K562 (cell line): ENCODE measurements around the gene CPEB1. TPM values are rescaled to one million over a fixed set of nuclear protein-coding genes. Genes with fewer than 3 reads are reported as not detected.
A peak's percentile ranks its signal among the peaks of the same experiment; 100 is the strongest.

Experiments
- EWSR1 ChIP-seq: fragments of 450-650 bp; IDR thresholded peaks from 2 replicates; pipeline ENCODE4 v1.6.1; 2018; ENCODE audit warnings: borderline replicate concordance, mild to moderate bottlenecking, low read depth, moderate library complexity; ENCODE audit not compliant: partially characterized antibody
- FOXM1 ChIP-seq, 2 experiments: fragments of 450-650 bp in 1 of 2; sonication (generic) in 1 of 2; formaldehyde crosslinking in 1 of 2; IDR thresholded peaks; 2 replicates each; pipeline versions ENCODE4 v1.6.1 to v1.9.0; 2017 to 2022; ENCODE audit warnings: low read depth in 2 of 2, mild to moderate bottlenecking in 2 of 2, missing genetic modification reagents in 1 of 2, moderate library complexity in 1 of 2
- GABPB2 ChIP-seq: fragments of 250-450 bp; sonication (Bioruptor Pico); conservative IDR thresholded peaks from 2 replicates; pipeline ENCODE4 v1.5.1; 2021; ENCODE audit warnings: mild to moderate bottlenecking
- MAFK ChIP-seq: IDR thresholded peaks from 2 replicates; pipeline ENCODE4 v1.6.1; 2011; ENCODE audit warnings: low read length, improper control_type of control experiment
- MLX ChIP-seq, 2 experiments: fragments of 450-650 bp in 1 of 2; sonication (generic) in 1 of 2; formaldehyde crosslinking; conservative IDR thresholded peaks; 2 replicates each; pipeline versions ENCODE4 v1.4.0 to v1.8.1; 2020 to 2022; ENCODE audit warnings: mild to moderate bottlenecking in 1 of 2, missing genetic modification reagents in 1 of 2
- MTA2 ChIP-seq: fragments of 450-650 bp; IDR thresholded peaks from 2 replicates; pipeline ENCODE4 v1.6.1; 2016; ENCODE audit warnings: low read depth
- PTTG1 ChIP-seq: fragments of 450-650 bp; IDR thresholded peaks from 2 replicates; pipeline ENCODE4 v1.6.1; 2016; ENCODE audit warnings: low read depth, mild to moderate bottlenecking, missing genetic modification characterization, missing compliant biosample characterization
- RCOR1 ChIP-seq, 2 experiments: IDR thresholded peaks; 2 replicates each; pipeline ENCODE4 v1.6.1; 2012; ENCODE audit warnings: low read depth in 2 of 2, low read length in 2 of 2, borderline replicate concordance in 1 of 2, improper control_type of control experiment in 1 of 2
- SMC3 ChIP-seq: conservative IDR thresholded peaks from 2 replicates; pipeline ENCODE4 v1.6.1; 2011; ENCODE audit warnings: low read depth, low read length, improper control_type of control experiment; ENCODE audit not compliant: insufficient read depth
- SUPT5H ChIP-seq: fragments of 450-650 bp; IDR thresholded peaks from 2 replicates; pipeline ENCODE4 v1.6.1; 2016
- YY1 ChIP-seq, 3 experiments: IDR thresholded peaks; 2 replicates each; pipeline ENCODE4 v1.6.1; 2011; ENCODE audit warnings: low read length in 2 of 3, mild to moderate bottlenecking in 2 of 3, moderate library complexity in 2 of 3, borderline replicate concordance in 1 of 3, control low read depth in 1 of 3, low read depth in 1 of 3; ENCODE audit not compliant: insufficient read depth in 3 of 3, insufficient replicate concordance in 2 of 3, control insufficient read depth in 1 of 3, insufficient read length in 1 of 3; ENCODE audit errors: extremely low read depth in 1 of 3
- ZBTB11 ChIP-seq, 3 experiments: fragments of 200-800 bp in 1 of 3; fragments of 250-450 bp in 1 of 3; fragments of 450-650 bp in 1 of 3; sonication (Bioruptor Pico) in 1 of 3; sonication (Bioruptor generic) in 1 of 3; formaldehyde crosslinking in 1 of 3; IDR thresholded peaks; 2 replicates each; pipeline versions ENCODE4 v1.6.1 to v1.8.0; 2016 to 2022; ENCODE audit warnings: mild to moderate bottlenecking in 2 of 3, missing genetic modification characterization in 2 of 3, missing compliant biosample characterization in 1 of 3, moderate library complexity in 1 of 3
- ZNF175 ChIP-seq: fragments of 200-800 bp; sonication (Bioruptor generic); IDR thresholded peaks from 2 replicates; pipeline ENCODE4 v1.6.1; 2016; ENCODE audit warnings: low read depth, mild to moderate bottlenecking, missing genetic modification characterization, missing compliant biosample characterization
- ZNF316 ChIP-seq: fragments of 450-650 bp; IDR thresholded peaks from 2 replicates; pipeline ENCODE4 v1.6.1; 2016
- ZNF324 ChIP-seq: fragments of 250-450 bp; sonication (Bioruptor Pico); IDR thresholded peaks from 2 replicates; pipeline ENCODE4 v1.4.0; 2020; ENCODE audit warnings: mild to moderate bottlenecking
- polyA plus RNA-seq, 8 experiments: library from polyadenylated mRNA; depleted of rRNA in 4 of 8; stranded (reverse) in 5 of 8; unstranded in 3 of 8; fragments of >200 nt; fragmentation: Nextera tagmentation in 2 of 8; fragmentation: Illumina TruSeq in 1 of 8; extraction: Ambion mirVana in 2 of 8; extraction: Trizol in 1 of 8; gene quantifications; 2 replicates each; pipeline versions ENCODE4 v1.2.1 to v1.2.3, GENCODE V29; 2011 to 2014; ENCODE audit warnings: inconsistent platforms in 1 of 8, missing spikeins in 1 of 8
- total RNA-seq, 7 experiments: library from RNA; depleted of rRNA in 6 of 7; stranded (reverse); fragments of >200 nt in 6 of 7; fragmentation: Illumina TruSeq in 2 of 7; extraction: Trizol in 2 of 7; gene quantifications; 2 replicates each; pipeline versions ENCODE4 v1.2.1 to v1.2.3, GENCODE V29; 2011 to 2021; ENCODE audit warnings: low replicate concordance in 1 of 7
- TF ChIP-seq, protein P1 (sequence below): sonication (generic); formaldehyde crosslinking; IDR thresholded peaks from 2 replicates; pipeline ENCODE4 v1.8.1; 2023; ENCODE audit warnings: mild to moderate bottlenecking, missing genetic modification reagents
- TF ChIP-seq, protein P2 (sequence below): fragments of 450-650 bp; IDR thresholded peaks from 2 replicates; pipeline ENCODE4 v1.6.1; 2016; ENCODE audit warnings: missing biosample characterization, missing genetic modification characterization

The CPEB1 gene
- total and polyA plus RNA-seq, 9 of the 15 experiments (the other 6 are each of a cell fraction or from before 2014, with no cell fraction given): 2.2 to 13.4 (median 9.7) TPM

GRCh38 chr15:82535566-82536408 is 111.4 kb downstream of the CPEB1 start (continued):
- TF ChIP-seq YY1 (IDR thresholded peaks at IDR 0.05; ENCODE audit: borderline replicate concordance in 1 of 3, control insufficient read depth in 1 of 3, extremely low read depth in 1 of 3, insufficient read depth in 3 of 3, insufficient read length in 1 of 3, insufficient replicate concordance in 2 of 3, low read depth in 1 of 3, low read length in 2 of 3): peak in 1 of 3 experiments; percentile 3
- TF ChIP-seq SMC3: no peak
- peak; percentile 83 for TF ChIP-seq SUPT5H
- TF ChIP-seq ZNF175: no peak
- peak; percentile 86 for TF ChIP-seq EWSR1
- no peak for TF ChIP-seq RCOR1 (IDR thresholded peaks at IDR 0.05; ENCODE audit: borderline replicate concordance in 1 of 2, low read depth in 2 of 2, low read length in 2 of 2)
- TF ChIP-seq, protein P1, sequence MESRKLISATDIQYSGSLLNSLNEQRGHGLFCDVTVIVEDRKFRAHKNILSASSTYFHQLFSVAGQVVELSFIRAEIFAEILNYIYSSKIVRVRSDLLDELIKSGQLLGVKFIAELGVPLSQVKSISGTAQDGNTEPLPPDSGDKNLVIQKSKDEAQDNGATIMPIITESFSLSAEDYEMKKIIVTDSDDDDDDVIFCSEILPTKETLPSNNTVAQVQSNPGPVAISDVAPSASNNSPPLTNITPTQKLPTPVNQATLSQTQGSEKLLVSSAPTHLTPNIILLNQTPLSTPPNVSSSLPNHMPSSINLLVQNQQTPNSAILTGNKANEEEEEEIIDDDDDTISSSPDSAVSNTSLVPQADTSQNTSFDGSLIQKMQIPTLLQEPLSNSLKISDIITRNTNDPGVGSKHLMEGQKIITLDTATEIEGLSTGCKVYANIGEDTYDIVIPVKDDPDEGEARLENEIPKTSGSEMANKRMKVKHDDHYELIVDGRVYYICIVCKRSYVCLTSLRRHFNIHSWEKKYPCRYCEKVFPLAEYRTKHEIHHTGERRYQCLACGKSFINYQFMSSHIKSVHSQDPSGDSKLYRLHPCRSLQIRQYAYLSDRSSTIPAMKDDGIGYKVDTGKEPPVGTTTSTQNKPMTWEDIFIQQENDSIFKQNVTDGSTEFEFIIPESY (CRISPR knock-in tag): no peak
- TF ChIP-seq MAFK: no peak
- no peak for TF ChIP-seq ZBTB11 (CRISPR knock-in tag; IDR thresholded peaks at IDR 0.05)
- TF ChIP-seq ZNF316: no peak
- 0 out of 4 replicates have a peak, but pooled peaks of 1 of the 2 experiments have one; percentile 40 for TF ChIP-seq MLX (CRISPR knock-in tag; conservative IDR thresholded peaks at IDR 0.05)
- TF ChIP-seq, protein P2, sequence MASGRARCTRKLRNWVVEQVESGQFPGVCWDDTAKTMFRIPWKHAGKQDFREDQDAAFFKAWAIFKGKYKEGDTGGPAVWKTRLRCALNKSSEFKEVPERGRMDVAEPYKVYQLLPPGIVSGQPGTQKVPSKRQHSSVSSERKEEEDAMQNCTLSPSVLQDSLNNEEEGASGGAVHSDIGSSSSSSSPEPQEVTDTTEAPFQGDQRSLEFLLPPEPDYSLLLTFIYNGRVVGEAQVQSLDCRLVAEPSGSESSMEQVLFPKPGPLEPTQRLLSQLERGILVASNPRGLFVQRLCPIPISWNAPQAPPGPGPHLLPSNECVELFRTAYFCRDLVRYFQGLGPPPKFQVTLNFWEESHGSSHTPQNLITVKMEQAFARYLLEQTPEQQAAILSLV (tag): no peak
- no peak for TF ChIP-seq FOXM1 (IDR thresholded peaks at IDR 0.05; ENCODE audit: low read depth)
- TF ChIP-seq FOXM1 (CRISPR knock-in tag; IDR thresholded peaks at IDR 0.05; ENCODE audit: low read depth): no peak
- no peak for TF ChIP-seq PTTG1 (tag)
- no peak for TF ChIP-seq MTA2
- TF ChIP-seq GABPB2: no peak
- no peak for TF ChIP-seq ZNF324 (CRISPR knock-in tag)
